ENCODE data around the gene SLC35B1. TPM values are rescaled to one million over a fixed set of nuclear protein-coding genes. Genes with fewer than 3 reads are reported as not detected.
"Not testable (repeated sequence)": the region's sequence is repeated elsewhere in the genome, so short reads cannot be mapped to it uniquely, and the experiment has no call there.

The SLC35B1 gene
- total RNA-seq, 4 donors from 2014 or later: 31.0 to 40.1 (median 35.1) TPM

DNA sequence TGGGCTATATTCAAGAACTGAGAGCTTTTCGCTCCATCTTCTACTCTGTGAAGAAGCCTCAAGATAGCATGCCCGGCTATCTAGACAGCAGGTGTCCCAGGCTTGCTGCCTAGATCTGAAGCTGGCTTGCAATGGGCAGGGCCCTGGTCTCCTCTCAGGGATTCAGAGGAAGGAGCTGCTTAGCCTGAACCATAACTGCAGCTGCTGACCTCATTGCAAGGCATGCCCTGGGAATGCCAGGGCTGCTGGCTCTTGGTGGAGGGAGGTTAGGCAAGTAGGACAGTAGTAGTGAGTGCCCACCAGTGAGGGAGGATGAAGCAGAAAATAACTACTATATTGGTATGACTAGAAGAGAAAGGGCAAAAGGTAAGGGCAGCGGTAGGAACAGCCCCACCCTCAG, 21.3 kb upstream of the SLC35B1 start:
- WGBS, 2 donors: 51 to 57% methylated on average over 3 of the region's 3 CpGs
- intact Hi-C loops (cut with DNase I; ENCODE audit: low total_unique reads): no loop called here
- H3K4me3 ChIP-seq (ENCODE audit: low read depth, poor library complexity, severe bottlenecking): no peak overlapping the region
- TF ChIP-seq POLR2A (IDR thresholded peaks at IDR 0.05): no peak
- no peak for TF ChIP-seq CTCF (IDR thresholded peaks at IDR 0.05)
- DNase-seq (ENCODE audit: low spot score in 2 of 2): no peak

GRCh38 chr17:49728425-49728824, 20.7 kb upstream of the SLC35B1 start:
- H3K4me3 ChIP-seq (ENCODE audit: low read depth, poor library complexity, severe bottlenecking): no peak overlapping the region
- intact Hi-C loops (cut with DNase I; ENCODE audit: low total_unique reads): no loop called here
- WGBS, 2 donors: 76 to 81% methylated on average over 5 of the region's 5 CpGs
- no peak for DNase-seq (ENCODE audit: low spot score in 2 of 2)
- no peak for TF ChIP-seq CTCF (IDR thresholded peaks at IDR 0.05)
- TF ChIP-seq POLR2A (IDR thresholded peaks at IDR 0.05): no peak

DNA sequence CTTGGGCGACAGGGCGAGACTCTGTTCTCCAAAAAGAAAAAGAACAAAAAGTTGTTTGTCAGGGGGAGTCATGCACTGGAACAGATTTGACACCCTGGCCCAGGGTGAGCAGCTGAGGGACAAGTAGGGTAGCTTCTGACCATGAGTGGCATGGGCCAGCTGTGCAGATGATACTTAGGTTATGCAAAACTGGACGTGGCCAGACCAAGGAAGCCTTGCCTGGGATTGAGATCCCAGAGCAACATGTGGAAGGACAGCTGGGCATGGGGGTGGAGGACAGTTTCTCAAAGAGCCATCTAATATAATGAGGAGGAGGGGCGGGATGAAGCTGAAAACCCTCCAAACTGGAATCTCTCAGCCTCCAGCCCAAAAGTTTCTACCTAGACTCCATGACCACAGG, 19.6 kb upstream of the SLC35B1 start:
- no peak for DNase-seq (ENCODE audit: low spot score in 2 of 2)
- intact Hi-C loops (cut with DNase I; ENCODE audit: low total_unique reads): no loop called here
- WGBS, 2 donors: 88 to 90% methylated on average over 4 of the region's 4 CpGs
- no peak overlapping the region for H3K4me3 ChIP-seq (ENCODE audit: low read depth, poor library complexity, severe bottlenecking)
- TF ChIP-seq CTCF (IDR thresholded peaks at IDR 0.05) (no peak), POLR2A (IDR thresholded peaks at IDR 0.05) (no peak)

GRCh38 chr17:49725452-49726130, 17.8 kb upstream of the SLC35B1 start:
- H3K4me3 ChIP-seq (ENCODE audit: low read depth, poor library complexity, severe bottlenecking): no peak overlapping the region
- no peak for DNase-seq (ENCODE audit: low spot score in 2 of 2)
- intact Hi-C loops (cut with DNase I; ENCODE audit: low total_unique reads): no loop called here
- TF ChIP-seq CTCF (IDR thresholded peaks at IDR 0.05) (no peak), POLR2A (IDR thresholded peaks at IDR 0.05) (no peak)
- 83 to 84% methylated on average over 7 of the region's 7 CpGs for WGBS, 2 donors

DNA sequence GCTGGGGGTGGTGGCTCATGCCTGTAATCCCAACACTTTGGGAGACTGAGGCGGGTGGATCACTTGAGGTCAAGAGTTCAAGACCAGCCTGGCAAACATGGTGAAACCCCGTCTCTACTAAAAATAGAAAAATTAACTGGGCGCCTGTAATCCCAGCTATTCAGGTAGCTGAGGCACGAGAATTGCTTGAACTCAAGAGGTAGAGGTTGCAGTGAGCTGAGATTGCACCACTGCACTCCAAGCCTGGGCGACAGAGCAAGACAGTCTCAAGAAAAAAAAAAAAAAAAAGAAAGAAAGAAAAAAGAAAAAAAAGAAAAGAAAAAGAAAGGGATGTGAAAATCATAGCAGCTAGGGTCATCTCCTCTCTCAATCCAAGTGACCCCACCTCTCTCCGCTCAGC, 16.8 kb upstream of the SLC35B1 start:
- DNase-seq (ENCODE audit: low spot score in 2 of 2); H3K4me3 ChIP-seq (ENCODE audit: low read depth, poor library complexity, severe bottlenecking); intact Hi-C loops (cut with DNase I; ENCODE audit: low total_unique reads): not testable (repeated sequence)
- WGBS, 2 donors: 89 to 91% methylated on average over 6 of the region's 6 CpGs

- DNase-seq (ENCODE audit: low spot score in 2 of 2): peak in 1 of 2 donors; percentile 88
- intact Hi-C loops (cut with DNase I; ENCODE audit: low total_unique reads): no loop called here
- WGBS, 2 donors: 48 to 50% methylated on average over 8 of the region's 8 CpGs
- no peak for TF ChIP-seq CTCF (IDR thresholded peaks at IDR 0.05)
- TF ChIP-seq POLR2A (IDR thresholded peaks at IDR 0.05): no peak
- H3K4me3 ChIP-seq (ENCODE audit: low read depth, poor library complexity, severe bottlenecking): no peak overlapping the region
These were observed 15.7 kb upstream of the SLC35B1 start for GRCh38 chr17:49723423-49723822.
